ENCODE data around the gene SRRD.

The SRRD gene

GRCh38 chr22:26482161-26482560 lies 1.5 kb upstream of the SRRD start:
- CTCF ChIA-PET, result interaction anchor here (1.0 to 4.2 kb wide), 6 partner anchors 20 to 118 kb away, joined by 3 to 24 read pairs (median 4); no protein-coding TSS in a partner anchor
- POLR2A ChIA-PET, result no interaction called here
- H3K4me3 ChIP-seq (ENCODE audit: low read depth, low read length), result no peak overlapping the region
- DNase-seq (ENCODE audit: low read depth, low spot score), result no peak
- TF ChIP-seq, protein P1, sequence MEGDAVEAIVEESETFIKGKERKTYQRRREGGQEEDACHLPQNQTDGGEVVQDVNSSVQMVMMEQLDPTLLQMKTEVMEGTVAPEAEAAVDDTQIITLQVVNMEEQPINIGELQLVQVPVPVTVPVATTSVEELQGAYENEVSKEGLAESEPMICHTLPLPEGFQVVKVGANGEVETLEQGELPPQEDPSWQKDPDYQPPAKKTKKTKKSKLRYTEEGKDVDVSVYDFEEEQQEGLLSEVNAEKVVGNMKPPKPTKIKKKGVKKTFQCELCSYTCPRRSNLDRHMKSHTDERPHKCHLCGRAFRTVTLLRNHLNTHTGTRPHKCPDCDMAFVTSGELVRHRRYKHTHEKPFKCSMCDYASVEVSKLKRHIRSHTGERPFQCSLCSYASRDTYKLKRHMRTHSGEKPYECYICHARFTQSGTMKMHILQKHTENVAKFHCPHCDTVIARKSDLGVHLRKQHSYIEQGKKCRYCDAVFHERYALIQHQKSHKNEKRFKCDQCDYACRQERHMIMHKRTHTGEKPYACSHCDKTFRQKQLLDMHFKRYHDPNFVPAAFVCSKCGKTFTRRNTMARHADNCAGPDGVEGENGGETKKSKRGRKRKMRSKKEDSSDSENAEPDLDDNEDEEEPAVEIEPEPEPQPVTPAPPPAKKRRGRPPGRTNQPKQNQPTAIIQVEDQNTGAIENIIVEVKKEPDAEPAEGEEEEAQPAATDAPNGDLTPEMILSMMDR (IDR thresholded peaks at IDR 0.05; ENCODE audit: insufficient read depth, low read length, missing control alignments), result no peak

GRCh38 chr22:26483043-26483438 lies 636 bp upstream of the SRRD start:
- H3K4me3 ChIP-seq (ENCODE audit: low read depth, low read length), result peak overlapping the region; percentile 92
- ChIA-PET POLR2A (interaction anchor here (1.0 to 1.1 kb wide), 3 partner anchors 11 to 106 kb away, joined by 3 to 4 read pairs (median 4); no protein-coding TSS in a partner anchor), CTCF (interaction anchor here (0.9 to 4.2 kb wide), 9 partner anchors 19 to 183 kb away, joined by 3 to 23 read pairs (median 5); partner anchors contain the start of gene TFIP11)
- no peak for DNase-seq (ENCODE audit: low read depth, low spot score)
- TF ChIP-seq, protein P1 (IDR thresholded peaks at IDR 0.05; ENCODE audit: insufficient read depth, low read length, missing control alignments), result no peak

DNA sequence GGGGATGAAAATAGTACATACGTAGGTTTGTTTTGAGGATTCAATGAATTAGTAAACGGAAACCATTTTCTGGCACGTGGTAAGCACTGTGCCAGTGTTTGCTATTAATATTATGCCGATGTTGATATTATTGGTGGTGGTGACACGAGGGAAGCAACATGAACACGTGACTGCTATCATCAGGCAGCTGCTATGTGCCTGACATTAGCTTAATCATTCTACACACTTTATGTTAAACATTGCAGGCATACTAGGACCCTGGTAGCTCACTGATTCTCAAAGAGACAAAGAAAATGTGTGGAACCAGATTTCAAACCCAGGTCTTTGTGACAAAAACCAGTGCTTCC lies 656 bp downstream of the SRRD start:
- peak overlapping the region; percentile 92 for H3K4me3 ChIP-seq (ENCODE audit: low read depth, low read length)
- ChIA-PET CTCF (interaction anchor here (0.7 to 4.2 kb wide), 11 partner anchors 11 to 190 kb away, joined by 3 to 23 read pairs (median 5); partner anchors contain the start of genes TFIP11 and TPST2), POLR2A (interaction anchor here (1.0 to 1.1 kb wide), 3 partner anchors 10 to 32 kb away, joined by 3 to 4 read pairs (median 3); no protein-coding TSS in a partner anchor)
- TF ChIP-seq, protein P1 (IDR thresholded peaks at IDR 0.05; ENCODE audit: insufficient read depth, low read length, missing control alignments), result no peak
- DNase-seq (ENCODE audit: low read depth, low spot score), result no peak

DNA sequence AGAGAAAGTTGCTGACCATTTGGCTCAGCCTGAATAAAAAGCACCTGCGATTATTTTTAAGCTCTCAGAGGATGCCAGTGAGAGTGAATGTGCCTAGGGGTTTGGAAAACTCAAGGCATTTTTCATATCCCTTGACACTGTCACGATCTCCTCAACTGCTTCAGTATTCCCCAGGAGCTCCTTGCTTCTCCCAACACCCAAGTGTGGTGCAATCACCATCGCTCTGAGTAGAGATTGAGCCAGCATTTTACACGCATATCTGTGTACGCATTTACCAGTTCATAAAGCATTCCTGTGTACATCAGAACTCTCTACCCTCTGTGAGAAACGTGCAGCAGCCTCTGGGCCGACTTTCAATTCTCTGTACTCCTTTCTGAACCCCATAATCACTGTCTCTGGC lies 1.3 kb downstream of the SRRD start:
- CTCF ChIA-PET, result interaction anchor here (0.6 to 4.2 kb wide), 8 partner anchors 10 to 181 kb away, joined by 3 to 23 read pairs (median 10); partner anchors contain the start of genes TFIP11 and TPST2

GRCh38 chr22:26485806-26486390 lies 2.2 kb downstream of the SRRD start:
- no peak overlapping the region for H3K4me3 ChIP-seq (ENCODE audit: low read depth, low read length)
- no peak for DNase-seq (ENCODE audit: low read depth, low spot score)
- CTCF ChIA-PET, result interaction anchor here (2.5 to 3.9 kb wide), 3 partner anchors 17 to 27 kb away, joined by 5 to 23 read pairs (median 12); partner anchors contain the start of gene TFIP11
- TF ChIP-seq, protein P1 (IDR thresholded peaks at IDR 0.05; ENCODE audit: insufficient read depth, low read length, missing control alignments), result no peak
- POLR2A ChIA-PET, result no interaction called here

More for the DNA sequence above, 1.3 kb downstream of the SRRD start:
- TF ChIP-seq, protein P1 (IDR thresholded peaks at IDR 0.05; ENCODE audit: insufficient read depth, low read length, missing control alignments), result no peak
- no peak for DNase-seq (ENCODE audit: low read depth, low spot score)
- no peak overlapping the region for H3K4me3 ChIP-seq (ENCODE audit: low read depth, low read length)
- POLR2A ChIA-PET, result no interaction called here

DNA sequence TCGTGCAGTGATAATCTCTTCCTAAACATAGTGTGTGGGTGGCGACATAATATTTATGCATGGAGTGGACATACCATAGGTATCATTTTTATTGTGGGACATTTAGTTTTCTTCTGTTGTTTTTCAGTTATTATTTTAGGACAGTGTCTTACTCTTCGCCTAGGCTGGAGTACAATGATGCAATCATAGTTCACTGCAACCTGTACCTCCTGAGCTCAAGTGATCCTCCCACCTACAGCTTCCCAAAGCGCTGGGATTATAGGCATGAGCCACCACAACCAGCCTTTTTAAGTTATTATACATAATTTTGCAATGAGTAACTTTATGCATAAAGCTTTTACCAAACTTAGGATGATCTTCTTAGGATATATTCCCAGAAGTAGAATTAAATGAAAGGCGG lies 2.7 kb downstream of the SRRD start:
- H3K4me3 ChIP-seq (ENCODE audit: low read depth, low read length), result no peak overlapping the region
- ChIA-PET CTCF (interaction anchor here (0.6 to 3.9 kb wide), 2 partner anchors 17 to 270 kb away, joined by 3 to 23 read pairs; no protein-coding TSS in a partner anchor), POLR2A (interaction anchor here (0.6 kb wide), 1 partner anchor 715 kb away, joined by 3 read pairs; no protein-coding TSS in a partner anchor)
- no peak for DNase-seq (ENCODE audit: low read depth, low spot score)
- TF ChIP-seq, protein P1 (IDR thresholded peaks at IDR 0.05; ENCODE audit: insufficient read depth, low read length, missing control alignments), result no peak

Measured in AG04449 (cell line).